Neural progenitor cell (in vitro differentiated cells): ENCODE results near the gene EPB41. TPM values are rescaled to one million over a fixed set of nuclear protein-coding genes. Genes with fewer than 3 reads are reported as not detected.
A peak's percentile ranks its signal among the peaks of the same experiment; 100 is the strongest.

Source experiments
- DNase-seq: peaks from one replicate; pipeline ENCODE4 v3.0.0-alpha.2; 2016; ENCODE audit warnings: low spot score
- H2AFZ ChIP-seq: fragments of 200-600 bp; sonication (generic); replicated peaks from 2 replicates; pipeline ENCODE4 v1.6.1; 2016; ENCODE audit warnings: antibody characterized with exemption
- H3F3A ChIP-seq: fragments of 200-600 bp; sonication (generic); 2 replicates; pipeline ENCODE4 v1.6.1; 2016; ENCODE audit warnings: antibody characterized with exemption, low read depth
- H3K27ac ChIP-seq: fragments of 200-600 bp; sonication (generic); 2 replicates; pipeline ENCODE4 v1.5.1; 2016; ENCODE audit warnings: mild to moderate bottlenecking
- H3K27me3 ChIP-seq: fragments of 200-600 bp; sonication (generic); 2 replicates; pipeline ENCODE4 v1.6.1; 2016; ENCODE audit warnings: mild to moderate bottlenecking, moderate library complexity
- H3K36me3 ChIP-seq: fragments of 200-600 bp; sonication (generic); 2 replicates; pipeline ENCODE4 v1.5.1; 2016
- H3K4me1 ChIP-seq: fragments of 200-600 bp; sonication (generic); 2 replicates; pipeline ENCODE4 v1.6.1; 2016; ENCODE audit warnings: mixed run types
- H3K4me2 ChIP-seq: fragments of 200-600 bp; sonication (generic); 2 replicates; pipeline ENCODE4 v1.6.1; 2016
- H3K4me3 ChIP-seq: fragments of 200-600 bp; sonication (generic); 2 replicates; pipeline ENCODE4 v1.5.1; 2016
- H3K79me2 ChIP-seq: fragments of 200-600 bp; sonication (generic); 2 replicates; pipeline ENCODE4 v1.6.1; 2016; ENCODE audit warnings: low read depth
- H3K9ac ChIP-seq: fragments of 200-600 bp; sonication (generic); 2 replicates; pipeline ENCODE4 v1.6.1; 2016
- H3K9me3 ChIP-seq: fragments of 200-600 bp; sonication (generic); 2 replicates; pipeline ENCODE4 v1.5.1; 2016; ENCODE audit warnings: low read depth
- H4K20me1 ChIP-seq: fragments of 200-600 bp; sonication (generic); 2 replicates; pipeline ENCODE4 v1.6.1; 2016; ENCODE audit warnings: low read depth
- H3K27ac Mint-ChIP-seq: 3 replicates; pipeline ENCODE4 v1.8.0; 2021; ENCODE audit warnings: mixed read lengths
- H3K27me3 Mint-ChIP-seq: 2 replicates; pipeline ENCODE4 v1.8.0; 2022; ENCODE audit warnings: low read depth, mild to moderate bottlenecking, inconsistent platforms, moderate library complexity, mixed read lengths; ENCODE audit not compliant: insufficient read depth
- H3K36me3 Mint-ChIP-seq: 3 replicates; pipeline ENCODE4 v1.8.0; 2021; ENCODE audit warnings: mixed read lengths
- H3K4me1 Mint-ChIP-seq: 3 replicates; pipeline ENCODE4 v1.8.0; 2021; ENCODE audit warnings: mixed read lengths
- H3K4me3 Mint-ChIP-seq: 3 replicates; pipeline ENCODE4 v1.8.0; 2021; ENCODE audit warnings: mild to moderate bottlenecking, moderate library complexity, mixed read lengths
- H3K9me3 Mint-ChIP-seq: 3 replicates; pipeline ENCODE4 v1.8.0; 2020; ENCODE audit warnings: mixed read lengths
- EZH2 ChIP-seq: fragments of 200-600 bp; sonication (generic); IDR thresholded peaks from 2 replicates; pipeline ENCODE4 v1.6.1; 2017; ENCODE audit warnings: antibody characterized with exemption, mild to moderate bottlenecking, moderate library complexity
- EZH2phosphoT487 ChIP-seq: fragments of 200-600 bp; sonication (generic); IDR thresholded peaks from 2 replicates; pipeline ENCODE4 v1.6.1; 2017; ENCODE audit warnings: antibody characterized with exemption
- small RNA-seq: library from RNA; depleted of rRNA; stranded (forward); fragments of <200 nt; gene quantifications from one replicate; pipeline ENCODE3, GENCODE V24; 2015
- total RNA-seq: library from RNA; depleted of rRNA; stranded (reverse); fragments of >200 nt; gene quantifications from 2 replicates; pipeline ENCODE4 v1.2.3, GENCODE V29; 2015; ENCODE audit warnings: low replicate concordance
- TF ChIP-seq, protein P1 (sequence below): fragments of 200-600 bp; sonication (generic); IDR thresholded peaks from 2 replicates; pipeline ENCODE4 v1.5.1; 2017; ENCODE audit warnings: antibody characterized with exemption, mild to moderate bottlenecking

The EPB41 gene
- total RNA-seq, 1 donor from 2014 or later: 211 TPM

- peak overlapping the region; percentile 72 for H3K27ac ChIP-seq
Observed at GRCh38 chr1:29164588-29164987, 250.2 kb downstream of the EPB41 start.

DNA sequence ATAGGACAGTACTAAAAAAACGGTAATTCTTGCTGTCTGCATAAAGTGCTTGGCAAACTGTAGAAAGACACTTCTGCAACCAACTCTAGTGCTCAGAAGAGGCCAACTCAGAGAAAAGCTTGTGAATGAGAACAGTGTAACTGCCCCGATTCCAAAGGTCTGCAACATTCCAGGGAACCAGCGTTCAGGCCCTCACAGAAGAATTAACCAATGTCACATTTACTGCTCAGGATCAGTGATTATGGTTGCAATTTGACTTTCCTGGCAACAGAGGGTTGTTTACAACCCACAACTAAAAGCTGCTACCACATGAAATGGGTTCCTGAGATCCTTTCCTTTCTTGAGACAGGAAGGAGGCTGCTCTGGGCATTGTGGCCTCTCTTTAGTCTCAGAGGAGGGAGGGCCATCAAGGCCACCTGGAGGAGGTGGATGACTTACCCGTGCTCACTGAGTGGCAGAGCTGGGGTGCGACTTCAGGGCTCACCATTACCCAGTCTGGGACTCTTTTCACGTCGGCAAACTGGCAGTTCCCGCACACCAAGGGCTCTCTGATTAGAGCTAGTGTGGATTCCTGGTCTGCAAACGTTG is 252.0 kb downstream of the EPB41 start:
- peaks cover 100% of the 10 kb centered on the region for H4K20me1 ChIP-seq
- H3F3A ChIP-seq: peaks cover 58% of the 10 kb centered on the region
- H3K4me1 ChIP-seq: peaks cover 35% of the 10 kb centered on the region
- H3K9me3 Mint-ChIP-seq: no peaks in the 10 kb centered on the region
- peaks cover 7% of the 10 kb centered on the region for H3K36me3 ChIP-seq
- TF ChIP-seq EZH2 (no peak), EZH2phosphoT487 (no peak)
- TF ChIP-seq, protein P1, sequence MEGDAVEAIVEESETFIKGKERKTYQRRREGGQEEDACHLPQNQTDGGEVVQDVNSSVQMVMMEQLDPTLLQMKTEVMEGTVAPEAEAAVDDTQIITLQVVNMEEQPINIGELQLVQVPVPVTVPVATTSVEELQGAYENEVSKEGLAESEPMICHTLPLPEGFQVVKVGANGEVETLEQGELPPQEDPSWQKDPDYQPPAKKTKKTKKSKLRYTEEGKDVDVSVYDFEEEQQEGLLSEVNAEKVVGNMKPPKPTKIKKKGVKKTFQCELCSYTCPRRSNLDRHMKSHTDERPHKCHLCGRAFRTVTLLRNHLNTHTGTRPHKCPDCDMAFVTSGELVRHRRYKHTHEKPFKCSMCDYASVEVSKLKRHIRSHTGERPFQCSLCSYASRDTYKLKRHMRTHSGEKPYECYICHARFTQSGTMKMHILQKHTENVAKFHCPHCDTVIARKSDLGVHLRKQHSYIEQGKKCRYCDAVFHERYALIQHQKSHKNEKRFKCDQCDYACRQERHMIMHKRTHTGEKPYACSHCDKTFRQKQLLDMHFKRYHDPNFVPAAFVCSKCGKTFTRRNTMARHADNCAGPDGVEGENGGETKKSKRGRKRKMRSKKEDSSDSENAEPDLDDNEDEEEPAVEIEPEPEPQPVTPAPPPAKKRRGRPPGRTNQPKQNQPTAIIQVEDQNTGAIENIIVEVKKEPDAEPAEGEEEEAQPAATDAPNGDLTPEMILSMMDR: no peak
- no peak overlapping the region for H3K4me2 ChIP-seq
- H2AFZ ChIP-seq: no peak overlapping the region
- no peak overlapping the region for H3K4me3 Mint-ChIP-seq
- no peak overlapping the region for H3K27ac Mint-ChIP-seq
- no peak overlapping the region for H3K9ac ChIP-seq
- no peaks in the 10 kb centered on the region for H3K27me3 Mint-ChIP-seq
- no peaks in the 10 kb centered on the region for H3K9me3 ChIP-seq
- peak overlapping the region; percentile 34 for H3K27ac ChIP-seq
- H3K4me1 Mint-ChIP-seq: peaks cover 57% of the 10 kb centered on the region
- H3K27me3 ChIP-seq: no peaks in the 10 kb centered on the region
- H3K36me3 Mint-ChIP-seq: peaks cover 29% of the 10 kb centered on the region
- H3K4me3 ChIP-seq: no peak overlapping the region
- DNase-seq: no peak
- peaks cover 100% of the 10 kb centered on the region for H3K79me2 ChIP-seq

More at GRCh38 chr1:29164588-29164987, 250.2 kb downstream of the EPB41 start:
- H3K4me2 ChIP-seq: peak overlapping the region; percentile 27
- H3F3A ChIP-seq: peaks cover 55% of the 10 kb centered on the region
- H3K9ac ChIP-seq: no peak overlapping the region
- no peak overlapping the region for H2AFZ ChIP-seq
- peaks cover 27% of the 10 kb centered on the region for H3K36me3 Mint-ChIP-seq
- no peaks in the 10 kb centered on the region for H3K27me3 ChIP-seq
- H3K4me1 ChIP-seq: peaks cover 33% of the 10 kb centered on the region
- no peak overlapping the region for H3K4me3 ChIP-seq
- H3K27me3 Mint-ChIP-seq: no peaks in the 10 kb centered on the region
- TF ChIP-seq EZH2 (no peak), EZH2phosphoT487 (no peak)
- TF ChIP-seq, protein P1: no peak
- H3K4me3 Mint-ChIP-seq: peak overlapping the region; percentile 13
- H3K9me3 Mint-ChIP-seq: no peaks in the 10 kb centered on the region
- H3K9me3 ChIP-seq: no peaks in the 10 kb centered on the region
- H3K36me3 ChIP-seq: peaks cover 22% of the 10 kb centered on the region
- peaks cover 100% of the 10 kb centered on the region for H3K79me2 ChIP-seq
- peak overlapping the region; percentile 70 for H3K27ac Mint-ChIP-seq
- no peak for DNase-seq
- peaks cover 53% of the 10 kb centered on the region for H3K4me1 Mint-ChIP-seq
- peaks cover 98% of the 10 kb centered on the region for H4K20me1 ChIP-seq

DNA sequence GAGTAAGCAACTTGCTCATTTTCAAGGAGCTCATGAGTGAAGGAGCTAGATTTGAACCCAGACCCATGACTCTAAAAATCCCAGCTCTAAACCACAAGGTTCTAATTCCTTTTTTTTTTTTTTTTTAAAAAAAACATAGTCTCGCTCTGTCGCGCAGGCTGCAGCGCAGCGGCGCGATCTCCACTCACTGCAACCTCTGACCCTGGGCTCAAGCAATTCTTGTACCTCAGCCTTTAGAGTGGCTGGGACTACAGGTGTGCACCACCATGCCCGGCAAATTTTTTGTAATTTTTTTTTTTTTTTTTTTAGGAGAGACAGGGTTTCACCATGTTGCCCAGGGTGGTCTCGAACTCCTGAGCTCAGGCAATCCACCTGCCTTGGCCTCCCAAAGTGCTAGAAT is 253.5 kb downstream of the EPB41 start:
- H2AFZ ChIP-seq: no peak overlapping the region
- Mint-ChIP-seq H3K27ac (no peak overlapping the region), H3K27me3 (no peaks in the 10 kb centered on the region), H3K4me3 (no peak overlapping the region), H3K36me3 (peaks cover 35% of the 10 kb centered on the region), H3K4me1 (peaks cover 49% of the 10 kb centered on the region), H3K9me3 (no peaks in the 10 kb centered on the region)
- H3K79me2 ChIP-seq: peaks cover 100% of the 10 kb centered on the region
- no peaks in the 10 kb centered on the region for H3K9me3 ChIP-seq
- DNase-seq: no peak
- TF ChIP-seq EZH2phosphoT487 (no peak), EZH2 (no peak)
- TF ChIP-seq, protein P1: no peak
- H3K4me3 ChIP-seq: no peak overlapping the region
- peaks cover 41% of the 10 kb centered on the region for H3K4me1 ChIP-seq
- H3F3A ChIP-seq: peaks cover 69% of the 10 kb centered on the region
- H3K4me2 ChIP-seq: no peak overlapping the region
- H3K36me3 ChIP-seq: peaks cover 6% of the 10 kb centered on the region
- H3K9ac ChIP-seq: no peak overlapping the region
- peaks cover 100% of the 10 kb centered on the region for H4K20me1 ChIP-seq
- H3K27me3 ChIP-seq: no peaks in the 10 kb centered on the region
- H3K27ac ChIP-seq: no peak overlapping the region

Small RNA genes lying within 50 kb of the gene (small RNA-seq; reads per million reads assigned to genes)
- gene RF00017: not detected
- gene RF00019: not detected

Other genes with a start within 250 kb of the EPB41 start
- 12.1 and 16.1 TPM in 2 replicates for gene GMEB1, start 245.8 kb upstream of the EPB41 start, total RNA-seq
- gene YTHDF2, start 177.6 kb upstream of the EPB41 start, total RNA-seq: 107 and 120 TPM in 2 replicates
- 0.37 and 0.77 TPM in 2 replicates for gene OPRD1, start 102.4 kb upstream of the EPB41 start, total RNA-seq
- 0.56 and 1.1 TPM in 2 replicates for gene TMEM200B, start 209.3 kb downstream of the EPB41 start, total RNA-seq